OCI-LY1 (cell line): ENCODE measurements around the gene LRMDA.

Experiments used
- H2AFZ ChIP-seq: fragments of 200-600 bp; sonication (generic), shearing (Covaris generic); 2 replicates; pipeline ENCODE4 v1.6.0; 2014; ENCODE audit warnings: antibody characterized with exemption, mild to moderate bottlenecking, low read length
- H3F3A ChIP-seq: fragments of 200-600 bp; sonication (generic), shearing (Covaris generic); 2 replicates; pipeline ENCODE4 v1.6.0; 2014; ENCODE audit warnings: mild to moderate bottlenecking, antibody characterized with exemption, low read length, moderate library complexity; ENCODE audit not compliant: insufficient read depth
- H3K27ac ChIP-seq: fragments of 200-600 bp; sonication (generic); 2 replicates; pipeline ENCODE4 v1.5.1; 2014; ENCODE audit warnings: low read length, mixed run types, mild to moderate bottlenecking, low read depth; ENCODE audit not compliant: poor library complexity, severe bottlenecking
- H3K27me3 ChIP-seq: fragments of 200-600 bp; sonication (generic); 2 replicates; pipeline ENCODE4 v1.6.0; 2014; ENCODE audit warnings: antibody characterized with exemption, mild to moderate bottlenecking, low read length, moderate library complexity; ENCODE audit not compliant: insufficient read depth
- H3K36me3 ChIP-seq: fragments of 200-600 bp; sonication (generic); 2 replicates; pipeline ENCODE4 v1.6.1; 2014; ENCODE audit warnings: mild to moderate bottlenecking, antibody characterized with exemption, low read length, moderate library complexity, mixed read lengths; ENCODE audit not compliant: insufficient read depth
- H3K4me1 ChIP-seq: fragments of 200-600 bp; sonication (generic); 2 replicates; pipeline ENCODE4 v1.5.1; 2014; ENCODE audit warnings: mild to moderate bottlenecking, low read length, moderate library complexity; ENCODE audit not compliant: insufficient read depth, severe bottlenecking
- H3K4me2 ChIP-seq: fragments of 200-600 bp; sonication (generic), shearing (Covaris generic); 2 replicates; pipeline ENCODE4 v1.6.1; 2014; ENCODE audit warnings: low read length
- H3K4me3 ChIP-seq: fragments of 200-600 bp; sonication (generic); 2 replicates; pipeline ENCODE4 v1.5.1; 2014; ENCODE audit warnings: low read length, low read depth, mild to moderate bottlenecking, mixed read lengths; ENCODE audit not compliant: poor library complexity, severe bottlenecking
- H3K79me2 ChIP-seq: fragments of 200-600 bp; shearing (Covaris generic); 2 replicates; pipeline ENCODE4 v1.6.1; 2016; ENCODE audit warnings: mixed run types, low read length, mixed read lengths; ENCODE audit not compliant: insufficient read depth
- H3K9ac ChIP-seq: fragments of 200-600 bp; sonication (generic), shearing (Covaris generic); 2 replicates; pipeline ENCODE4 v1.6.1; 2014; ENCODE audit warnings: mild to moderate bottlenecking, low read length, mixed read lengths
- H3K9me2 ChIP-seq: fragments of 200-600 bp; sonication (generic), shearing (Covaris generic); 2 replicates; pipeline ENCODE4 v1.6.1; 2014; ENCODE audit warnings: low read depth, mild to moderate bottlenecking, low read length, mixed read lengths
- H3K9me3 ChIP-seq: fragments of 200-600 bp; shearing (Covaris generic); 2 replicates; pipeline ENCODE4 v1.6.1; 2014; ENCODE audit warnings: low read length, mixed read lengths
- H4K20me1 ChIP-seq: fragments of 200-600 bp; sonication (generic), shearing (Covaris generic); 2 replicates; pipeline ENCODE4 v1.6.0; 2016; ENCODE audit warnings: mild to moderate bottlenecking, low read length; ENCODE audit not compliant: insufficient read depth
- EZH2 ChIP-seq: fragments of 200-600 bp; sonication (generic), shearing (Covaris generic); IDR thresholded peaks from 2 replicates; pipeline ENCODE4 v1.8.0; 2017; ENCODE audit warnings: borderline replicate concordance, mixed run types, mild to moderate bottlenecking, antibody characterized with exemption, low read length, moderate library complexity, mixed read lengths
- TF ChIP-seq, protein P1 (sequence below): fragments of 200-600 bp; sonication (generic), shearing (Covaris generic); IDR thresholded peaks from 2 replicates; pipeline ENCODE4 v1.5.1; 2017; ENCODE audit warnings: mild to moderate bottlenecking, antibody characterized with exemption, low read length, moderate library complexity, mixed read lengths

The LRMDA gene

DNA sequence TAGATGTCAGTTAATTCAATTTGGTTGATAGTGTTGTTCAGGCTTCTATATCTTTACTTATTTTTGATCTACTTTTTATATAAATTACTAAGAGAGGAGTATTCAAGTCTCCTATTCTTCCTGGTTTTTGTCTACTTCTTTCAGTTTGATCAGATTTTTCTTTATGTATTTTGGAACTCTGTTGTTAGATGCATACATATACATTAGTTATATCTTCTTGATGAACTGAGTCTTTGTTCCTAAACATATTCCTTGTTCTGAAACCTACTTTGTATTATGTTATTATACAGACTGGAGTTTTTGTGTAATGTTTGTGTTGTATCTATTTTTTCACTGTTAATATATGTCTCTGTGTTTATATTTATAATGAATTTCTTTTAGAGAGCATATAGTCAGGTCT lies 118.8 kb downstream of the LRMDA start:
- no peaks in the 10 kb centered on the region for H4K20me1 ChIP-seq
- H2AFZ ChIP-seq = no peak overlapping the region
- H3K27ac ChIP-seq = no peak overlapping the region
- no peaks in the 10 kb centered on the region for H3K4me1 ChIP-seq
- H3K79me2 ChIP-seq = no peaks in the 10 kb centered on the region
- no peaks in the 10 kb centered on the region for H3K9me3 ChIP-seq
- no peaks in the 10 kb centered on the region for H3F3A ChIP-seq
- no peak overlapping the region for H3K9ac ChIP-seq
- no peak overlapping the region for H3K4me2 ChIP-seq
- no peaks in the 10 kb centered on the region for H3K27me3 ChIP-seq
- no peak overlapping the region for H3K4me3 ChIP-seq
- TF ChIP-seq, protein P1, sequence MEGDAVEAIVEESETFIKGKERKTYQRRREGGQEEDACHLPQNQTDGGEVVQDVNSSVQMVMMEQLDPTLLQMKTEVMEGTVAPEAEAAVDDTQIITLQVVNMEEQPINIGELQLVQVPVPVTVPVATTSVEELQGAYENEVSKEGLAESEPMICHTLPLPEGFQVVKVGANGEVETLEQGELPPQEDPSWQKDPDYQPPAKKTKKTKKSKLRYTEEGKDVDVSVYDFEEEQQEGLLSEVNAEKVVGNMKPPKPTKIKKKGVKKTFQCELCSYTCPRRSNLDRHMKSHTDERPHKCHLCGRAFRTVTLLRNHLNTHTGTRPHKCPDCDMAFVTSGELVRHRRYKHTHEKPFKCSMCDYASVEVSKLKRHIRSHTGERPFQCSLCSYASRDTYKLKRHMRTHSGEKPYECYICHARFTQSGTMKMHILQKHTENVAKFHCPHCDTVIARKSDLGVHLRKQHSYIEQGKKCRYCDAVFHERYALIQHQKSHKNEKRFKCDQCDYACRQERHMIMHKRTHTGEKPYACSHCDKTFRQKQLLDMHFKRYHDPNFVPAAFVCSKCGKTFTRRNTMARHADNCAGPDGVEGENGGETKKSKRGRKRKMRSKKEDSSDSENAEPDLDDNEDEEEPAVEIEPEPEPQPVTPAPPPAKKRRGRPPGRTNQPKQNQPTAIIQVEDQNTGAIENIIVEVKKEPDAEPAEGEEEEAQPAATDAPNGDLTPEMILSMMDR = no peak
- TF ChIP-seq EZH2 = no peak
- H3K36me3 ChIP-seq = no peaks in the 10 kb centered on the region
- H3K9me2 ChIP-seq = no peaks in the 10 kb centered on the region

GRCh38 chr10:75552171-75552570 lies 120.7 kb downstream of the LRMDA start:
- no peak overlapping the region for H3K27ac ChIP-seq

GRCh38 chr10:75553550-75553949 lies 122.1 kb downstream of the LRMDA start:
- Histone ChIP-seq H3K79me2 (no peaks in the 10 kb centered on the region), H3K4me3 (no peak overlapping the region), H3K27ac (no peak overlapping the region), H3K9me3 (no peaks in the 10 kb centered on the region), H4K20me1 (no peaks in the 10 kb centered on the region), H2AFZ (no peak overlapping the region), H3K4me1 (no peaks in the 10 kb centered on the region), H3K36me3 (no peaks in the 10 kb centered on the region), H3F3A (no peaks in the 10 kb centered on the region), H3K9ac (no peak overlapping the region), H3K4me2 (no peak overlapping the region), H3K27me3 (no peaks in the 10 kb centered on the region), H3K9me2 (no peaks in the 10 kb centered on the region)
- TF ChIP-seq EZH2 = no peak
- TF ChIP-seq, protein P1 = no peak

More at GRCh38 chr10:75552171-75552570, 120.7 kb downstream of the LRMDA start:
- Histone ChIP-seq H3K4me3 (no peak overlapping the region), H3K36me3 (no peaks in the 10 kb centered on the region), H3K9me3 (no peaks in the 10 kb centered on the region), H3K4me2 (no peak overlapping the region), H2AFZ (no peak overlapping the region), H3K4me1 (no peaks in the 10 kb centered on the region), H3K9ac (no peak overlapping the region), H3K9me2 (no peaks in the 10 kb centered on the region), H3K27me3 (no peaks in the 10 kb centered on the region), H3F3A (no peaks in the 10 kb centered on the region), H3K79me2 (no peaks in the 10 kb centered on the region), H4K20me1 (no peaks in the 10 kb centered on the region)
- TF ChIP-seq EZH2 = no peak

DNA sequence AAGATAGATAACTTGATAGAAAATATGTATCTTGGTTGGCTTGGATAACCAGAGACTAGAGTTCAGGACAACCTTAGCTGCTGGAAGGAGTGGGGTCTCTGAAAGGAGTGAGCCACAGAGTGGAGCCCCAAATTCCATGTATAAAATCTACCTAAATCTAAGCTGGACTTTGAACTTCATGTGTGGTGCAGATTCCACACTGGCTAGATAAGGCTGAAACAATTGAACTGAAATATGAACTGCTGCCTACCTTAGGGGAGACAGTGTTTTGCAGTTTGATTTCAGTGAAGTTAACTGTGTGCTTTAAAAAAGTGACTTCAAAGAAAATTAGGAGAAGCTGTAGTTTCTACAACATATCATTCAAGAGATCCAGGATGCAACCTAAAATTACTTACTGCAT lies 123.9 kb downstream of the LRMDA start:
- Histone ChIP-seq H3K27me3 (no peaks in the 10 kb centered on the region), H3K4me1 (no peaks in the 10 kb centered on the region), H3K4me2 (no peak overlapping the region), H3F3A (no peaks in the 10 kb centered on the region), H3K9me3 (no peaks in the 10 kb centered on the region), H2AFZ (no peak overlapping the region), H3K27ac (no peak overlapping the region), H3K79me2 (no peaks in the 10 kb centered on the region), H3K36me3 (no peaks in the 10 kb centered on the region), H3K9me2 (no peaks in the 10 kb centered on the region), H4K20me1 (no peaks in the 10 kb centered on the region), H3K9ac (no peak overlapping the region), H3K4me3 (no peak overlapping the region)
- TF ChIP-seq, protein P1 = no peak
- TF ChIP-seq EZH2 = no peak
